HG03378 (cell line): Measurements from ENCODE around the gene CEACAM19.
"Not testable (repeated sequence)": the region's sequence is repeated elsewhere in the genome, so short reads cannot be mapped to it uniquely, and the experiment has no call there.

Experiments
- ATAC-seq: cut with Tn5 transposase; IDR thresholded peaks from one replicate; pipeline ENCODE4 v1.9.1; 2021; ENCODE audit warnings: mild to moderate bottlenecking, moderate library complexity; ENCODE audit not compliant: unreplicated experiment

CEACAM19 gene

GRCh38 chr19:44671400-44671799 lies at the start of gene CEACAM19:
Gene CEACAM19 (plus strand): TSS chr19:44671482. CDS start chr19:44671932, 450 bp downstream.
- no peak for ATAC-seq

GRCh38 chr19:44623080-44623479 lies 48.2 kb upstream of the CEACAM19 start:
- ATAC-seq = no peak

GRCh38 chr19:44623626-44624025 lies 47.7 kb upstream of the CEACAM19 start:
- ATAC-seq = no peak

- no peak for ATAC-seq
Measured at GRCh38 chr19:44624840-44625354, 46.4 kb upstream of the CEACAM19 start.

GRCh38 chr19:44625637-44626036 lies 45.6 kb upstream of the CEACAM19 start:
- ATAC-seq = not testable (repeated sequence)

- ATAC-seq = no peak
Measured at GRCh38 chr19:44626048-44626624, 45.1 kb upstream of the CEACAM19 start.

- ATAC-seq = no peak
Measured at GRCh38 chr19:44627631-44628030, 43.7 kb upstream of the CEACAM19 start.

- ATAC-seq = no peak
Measured at GRCh38 chr19:44628793-44629192, 42.5 kb upstream of the CEACAM19 start.

- ATAC-seq = not testable (repeated sequence)
Measured at GRCh38 chr19:44631611-44632010, 39.7 kb upstream of the CEACAM19 start.

GRCh38 chr19:44634058-44634457 lies 37.2 kb upstream of the CEACAM19 start:
- ATAC-seq = not testable (repeated sequence)

GRCh38 chr19:44634785-44635184 lies 36.5 kb upstream of the CEACAM19 start:
- ATAC-seq = no peak

- ATAC-seq = no peak
Measured at GRCh38 chr19:44635581-44636438, 35.5 kb upstream of the CEACAM19 start.

GRCh38 chr19:44636439-44637389 lies 34.6 kb upstream of the CEACAM19 start:
- ATAC-seq = no peak

- ATAC-seq = no peak
Measured at GRCh38 chr19:44637390-44637764, 33.9 kb upstream of the CEACAM19 start.

GRCh38 chr19:44640518-44640917 lies 30.8 kb upstream of the CEACAM19 start:
- no peak for ATAC-seq

GRCh38 chr19:44641501-44642265 lies 29.6 kb upstream of the CEACAM19 start:
- ATAC-seq = no peak

GRCh38 chr19:44642377-44642776 lies 28.9 kb upstream of the CEACAM19 start:
- ATAC-seq = no peak

GRCh38 chr19:44643605-44644401 lies 27.5 kb upstream of the CEACAM19 start, which contains the start of gene PVR:
Gene PVR (plus strand): TSS chr19:44643910. CDS start chr19:44644097, 187 bp downstream.
- no peak for ATAC-seq

GRCh38 chr19:44644402-44645016 lies 26.8 kb upstream of the CEACAM19 start:
- no peak for ATAC-seq
